HL-60 (cell line): ENCODE measurements around the gene ACTR8.

Experiments used
- CTCF ChIP-seq: IDR thresholded peaks from one replicate; pipeline ENCODE4 v1.5.1; 2011; ENCODE audit warnings: low read length, control low read depth, inconsistent platforms; ENCODE audit not compliant: insufficient read depth
- GABPA ChIP-seq: IDR thresholded peaks from 2 replicates; pipeline ENCODE4 v1.6.1; 2012; ENCODE audit warnings: low read depth
- POLR2AphosphoS5 ChIP-seq: IDR thresholded peaks from 2 replicates; pipeline ENCODE4 v1.6.1; 2012; ENCODE audit warnings: low read depth
- REST ChIP-seq: IDR thresholded peaks from 2 replicates; pipeline ENCODE4 v1.6.1; 2012; ENCODE audit warnings: low read depth; ENCODE audit not compliant: insufficient replicate concordance
- SPI1 ChIP-seq: IDR thresholded peaks from 2 replicates; pipeline ENCODE4 v1.6.1; 2012; ENCODE audit warnings: low read depth, mild to moderate bottlenecking, borderline replicate concordance

- TF ChIP-seq CTCF, result no peak
- no peak for TF ChIP-seq POLR2AphosphoS5
- no peak for TF ChIP-seq SPI1
- TF ChIP-seq GABPA, result no peak
- no peak for TF ChIP-seq REST
Measured at GRCh38 chr3:53913401-53913800, 31.4 kb upstream of the ACTR8 start.
